Limb (tissue), 2 donors: ENCODE data around the gene HBP1.
"Not testable (repeated sequence)": the region's sequence is repeated elsewhere in the genome, so short reads cannot be mapped to it uniquely, and the experiment has no call there.

Experiments
- DNase-seq, 2 donors: peaks; one replicate each; pipeline ENCODE4 v3.0.0-alpha.2; 2016; ENCODE audit errors: extremely low spot score in 2 of 2

HBP1 gene

GRCh38 chr7:107185716-107186115 is 16.9 kb downstream of the HBP1 start:
- DNase-seq, result no peak

GRCh38 chr7:107186240-107186639 is 17.4 kb downstream of the HBP1 start:
- DNase-seq, result no peak

- no peak for DNase-seq
Observed at GRCh38 chr7:107187774-107188173, 19.0 kb downstream of the HBP1 start.

DNA sequence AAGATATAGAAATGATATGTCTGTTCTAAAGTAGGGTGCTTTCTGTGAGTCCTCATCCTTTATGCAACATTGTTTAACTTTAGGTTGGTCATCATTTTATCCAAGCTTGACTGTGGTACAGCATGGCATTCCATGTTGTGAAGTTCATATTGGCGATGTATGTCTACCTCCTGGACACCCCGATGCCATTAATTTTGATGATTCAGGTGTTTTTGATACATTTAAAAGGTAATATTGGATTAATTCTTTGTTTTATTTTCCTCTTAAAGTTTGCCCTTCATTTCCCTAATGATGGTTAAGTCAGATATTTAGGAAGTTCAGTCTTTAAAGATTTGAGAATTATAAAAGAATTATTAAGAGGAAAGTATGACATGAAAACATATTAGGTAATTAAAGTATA is 21.3 kb downstream of the HBP1 start:
- DNase-seq, result no peak

- DNase-seq, result no peak
Observed at GRCh38 chr7:107194052-107194451, 25.2 kb downstream of the HBP1 start.

GRCh38 chr7:107196834-107197610 is 28.2 kb downstream of the HBP1 start:
- DNase-seq, result no peak

- peak in 1 of 2 donors; percentile 59 for DNase-seq
Observed at GRCh38 chr7:107201795-107202450, 33.1 kb downstream of the HBP1 start.

- DNase-seq, result no peak
Observed at GRCh38 chr7:107203607-107204006, 34.8 kb downstream of the HBP1 start.

GRCh38 chr7:107206136-107206535 is 37.3 kb downstream of the HBP1 start:
- no peak for DNase-seq

GRCh38 chr7:107206706-107207105 is 37.9 kb downstream of the HBP1 start:
- DNase-seq, result no peak

- no peak for DNase-seq
Observed at GRCh38 chr7:107207459-107207858, 38.7 kb downstream of the HBP1 start.

DNA sequence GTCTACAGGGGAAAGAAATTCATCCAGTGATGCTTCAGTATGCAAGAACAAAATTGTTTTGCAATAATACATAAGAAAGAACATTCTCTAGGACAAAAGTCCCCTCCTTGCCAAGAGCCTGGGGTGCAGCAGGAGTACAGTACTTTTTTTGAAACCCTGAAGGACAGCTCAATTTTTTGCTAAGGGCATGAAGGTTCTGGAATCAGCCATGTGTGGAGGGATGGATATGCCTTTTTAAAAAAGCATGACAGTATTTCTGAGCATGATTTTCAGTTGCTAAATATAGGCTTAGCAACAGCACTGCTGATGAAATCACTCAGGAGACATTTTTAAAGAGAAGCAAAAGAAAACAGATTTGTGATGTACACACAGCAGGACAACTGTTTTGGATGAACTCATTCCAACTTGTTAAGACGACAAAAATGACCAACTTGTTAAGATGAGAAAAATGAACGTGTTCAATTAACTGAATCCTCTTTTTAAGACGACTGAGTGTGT is 39.3 kb downstream of the HBP1 start:
- no peak for DNase-seq

DNA sequence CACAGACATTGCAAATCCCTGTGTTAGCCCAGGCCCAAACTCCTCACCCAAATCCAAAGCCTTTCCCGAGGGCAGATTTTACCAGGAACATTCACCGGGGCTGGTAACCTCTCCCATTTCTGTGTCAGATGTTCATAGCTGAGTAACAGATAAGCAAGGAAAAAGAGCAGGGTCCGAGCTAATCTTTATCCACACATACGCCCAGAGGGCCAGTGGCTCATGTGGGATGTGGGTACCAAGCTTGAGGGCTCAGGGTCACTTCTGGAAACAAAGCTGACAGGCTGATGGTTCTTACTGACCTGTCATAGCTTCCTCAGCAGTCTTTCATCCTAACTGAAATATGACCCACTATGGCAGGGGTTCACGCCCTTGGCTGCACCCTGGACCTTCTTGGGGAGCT is 39.8 kb downstream of the HBP1 start:
- DNase-seq, result no peak

DNA sequence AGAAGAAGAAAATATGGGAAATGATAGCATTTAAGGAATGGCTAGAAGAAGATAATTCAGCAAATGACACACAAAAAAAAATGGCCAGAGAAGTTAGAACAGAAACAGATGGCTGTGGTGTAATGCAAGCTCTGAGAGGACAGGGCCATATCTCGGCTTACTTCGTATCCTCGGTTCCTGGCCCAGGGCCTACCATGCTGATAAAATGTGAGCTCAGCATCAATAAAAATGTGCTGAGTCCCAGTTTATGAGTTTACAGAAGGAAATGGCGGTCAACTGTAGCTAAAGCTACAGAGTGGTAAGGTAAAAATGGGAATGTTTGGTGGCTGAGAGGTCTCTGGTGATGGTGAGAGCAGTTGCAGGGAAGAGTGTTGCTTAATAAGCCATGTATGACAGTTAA is 40.8 kb downstream of the HBP1 start:
- no peak for DNase-seq

GRCh38 chr7:107210400-107210799 is 41.6 kb downstream of the HBP1 start:
- DNase-seq, result no peak

GRCh38 chr7:107212725-107213124 is 43.9 kb downstream of the HBP1 start:
- DNase-seq, result no peak

- no peak for DNase-seq
Observed at GRCh38 chr7:107213193-107213788, 44.5 kb downstream of the HBP1 start.

DNA sequence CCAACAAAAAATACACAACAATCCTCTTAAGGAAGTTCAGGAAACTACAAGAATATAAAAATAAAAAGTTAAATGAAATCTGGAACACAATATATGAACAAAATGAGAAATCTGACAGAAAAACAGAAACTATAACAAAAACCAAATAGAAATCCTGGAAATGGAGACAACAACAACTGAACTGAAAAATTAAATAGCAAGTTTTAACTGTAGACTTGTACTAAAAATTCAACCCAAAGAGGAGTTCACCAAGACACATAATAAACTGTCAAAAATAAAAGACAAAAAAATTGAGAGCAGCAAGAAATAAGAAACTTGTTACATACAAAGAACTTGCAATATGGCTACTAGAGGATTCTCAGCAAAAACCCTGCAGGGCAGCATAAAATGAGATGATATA is 45.1 kb downstream of the HBP1 start:
- no peak for DNase-seq

- DNase-seq, result no peak
Observed at GRCh38 chr7:107219563-107220244, 50.9 kb downstream of the HBP1 start.

- no peak for DNase-seq
Observed at GRCh38 chr7:107220356-107220755, 51.6 kb downstream of the HBP1 start.

- not testable (repeated sequence) for DNase-seq
Observed at GRCh38 chr7:107220806-107221205, 52.0 kb downstream of the HBP1 start.
